PFSK-1 (cell line): ENCODE results near the gene YWHAH.

Source experiments
- FOXP2 ChIP-seq: optimal IDR thresholded peaks from 2 replicates; pipeline ENCODE3; 2011; ENCODE audit warnings: borderline replicate concordance, control low read depth, inconsistent platforms; ENCODE audit not compliant: insufficient read depth; ENCODE audit errors: extremely low read length, extremely low read depth
- POLR2AphosphoS5 ChIP-seq: IDR thresholded peaks from 2 replicates; pipeline ENCODE4 v1.6.1; 2012; ENCODE audit warnings: low read depth, mild to moderate bottlenecking, control low read depth, low read length, moderate library complexity
- SIN3A ChIP-seq: IDR thresholded peaks from 2 replicates; pipeline ENCODE4 v1.6.1; 2012; ENCODE audit warnings: mild to moderate bottlenecking, low read length, moderate library complexity, borderline replicate concordance; ENCODE audit not compliant: insufficient read depth
- TAF1 ChIP-seq: IDR thresholded peaks from 2 replicates; pipeline ENCODE4 v1.6.1; 2012; ENCODE audit warnings: low read length, control low read depth, borderline replicate concordance; ENCODE audit not compliant: insufficient read depth
- TF ChIP-seq, protein P1 (sequence below), 2 experiments: IDR thresholded peaks; 2 replicates each; pipeline versions ENCODE4 v1.6.1 to v1.8.0; 2011 to 2012; ENCODE audit warnings: low read depth in 2 of 2, low read length in 2 of 2, control low read depth in 1 of 2, inconsistent platforms in 1 of 2, mild to moderate bottlenecking in 1 of 2, moderate library complexity in 1 of 2; ENCODE audit not compliant: insufficient read depth in 1 of 2

The YWHAH gene

DNA sequence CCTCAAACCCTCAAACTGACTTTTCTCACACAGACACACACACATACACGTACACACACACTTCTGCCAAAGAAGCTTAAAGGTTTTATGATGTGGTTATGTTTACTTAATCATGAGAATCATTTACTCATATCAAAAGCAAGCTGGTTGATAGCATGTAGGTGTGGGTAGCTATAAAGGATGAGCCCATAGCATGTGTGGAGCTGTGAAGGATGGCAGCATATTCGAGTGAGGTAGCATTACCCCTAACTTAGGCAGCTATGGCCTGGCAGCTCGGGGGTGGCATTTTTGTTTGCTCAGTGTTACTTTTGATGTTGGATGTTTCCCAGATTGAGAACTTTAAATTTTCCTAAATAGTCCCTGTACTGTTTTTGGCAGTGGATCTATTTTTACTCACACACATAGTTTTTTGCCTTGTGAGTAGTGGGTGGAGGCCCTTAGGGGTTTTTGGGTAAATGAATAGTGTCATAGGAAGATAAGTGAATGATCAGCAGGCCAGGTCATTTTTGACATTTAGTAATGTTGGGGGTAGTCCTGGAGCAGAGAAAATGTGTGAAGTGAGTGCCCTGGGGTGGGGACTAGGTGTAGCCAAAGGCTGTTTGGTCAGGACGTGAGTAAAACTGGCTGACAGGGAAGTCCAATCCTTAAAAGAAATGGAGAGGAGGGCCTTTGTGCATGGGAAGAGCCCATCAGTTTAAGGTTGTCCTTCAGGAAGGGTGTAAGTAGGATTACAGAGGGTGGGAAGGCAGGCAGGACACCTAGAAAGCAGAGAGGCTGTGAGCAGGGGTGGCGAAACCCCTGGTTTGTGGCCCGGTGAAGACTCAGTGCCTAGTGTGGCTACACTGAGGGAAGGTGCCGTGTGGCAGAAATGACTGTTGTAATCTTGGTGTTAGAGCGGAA, 7.1 kb downstream of the YWHAH start:
- TF ChIP-seq TAF1 (no peak), FOXP2 (no peak), SIN3A (no peak), POLR2AphosphoS5 (no peak)
- TF ChIP-seq, protein P1, sequence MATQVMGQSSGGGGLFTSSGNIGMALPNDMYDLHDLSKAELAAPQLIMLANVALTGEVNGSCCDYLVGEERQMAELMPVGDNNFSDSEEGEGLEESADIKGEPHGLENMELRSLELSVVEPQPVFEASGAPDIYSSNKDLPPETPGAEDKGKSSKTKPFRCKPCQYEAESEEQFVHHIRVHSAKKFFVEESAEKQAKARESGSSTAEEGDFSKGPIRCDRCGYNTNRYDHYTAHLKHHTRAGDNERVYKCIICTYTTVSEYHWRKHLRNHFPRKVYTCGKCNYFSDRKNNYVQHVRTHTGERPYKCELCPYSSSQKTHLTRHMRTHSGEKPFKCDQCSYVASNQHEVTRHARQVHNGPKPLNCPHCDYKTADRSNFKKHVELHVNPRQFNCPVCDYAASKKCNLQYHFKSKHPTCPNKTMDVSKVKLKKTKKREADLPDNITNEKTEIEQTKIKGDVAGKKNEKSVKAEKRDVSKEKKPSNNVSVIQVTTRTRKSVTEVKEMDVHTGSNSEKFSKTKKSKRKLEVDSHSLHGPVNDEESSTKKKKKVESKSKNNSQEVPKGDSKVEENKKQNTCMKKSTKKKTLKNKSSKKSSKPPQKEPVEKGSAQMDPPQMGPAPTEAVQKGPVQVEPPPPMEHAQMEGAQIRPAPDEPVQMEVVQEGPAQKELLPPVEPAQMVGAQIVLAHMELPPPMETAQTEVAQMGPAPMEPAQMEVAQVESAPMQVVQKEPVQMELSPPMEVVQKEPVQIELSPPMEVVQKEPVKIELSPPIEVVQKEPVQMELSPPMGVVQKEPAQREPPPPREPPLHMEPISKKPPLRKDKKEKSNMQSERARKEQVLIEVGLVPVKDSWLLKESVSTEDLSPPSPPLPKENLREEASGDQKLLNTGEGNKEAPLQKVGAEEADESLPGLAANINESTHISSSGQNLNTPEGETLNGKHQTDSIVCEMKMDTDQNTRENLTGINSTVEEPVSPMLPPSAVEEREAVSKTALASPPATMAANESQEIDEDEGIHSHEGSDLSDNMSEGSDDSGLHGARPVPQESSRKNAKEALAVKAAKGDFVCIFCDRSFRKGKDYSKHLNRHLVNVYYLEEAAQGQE (IDR thresholded peaks at IDR 0.05; ENCODE audit: insufficient read depth in 1 of 2, low read depth in 2 of 2, low read length in 2 of 2) = no peak

DNA sequence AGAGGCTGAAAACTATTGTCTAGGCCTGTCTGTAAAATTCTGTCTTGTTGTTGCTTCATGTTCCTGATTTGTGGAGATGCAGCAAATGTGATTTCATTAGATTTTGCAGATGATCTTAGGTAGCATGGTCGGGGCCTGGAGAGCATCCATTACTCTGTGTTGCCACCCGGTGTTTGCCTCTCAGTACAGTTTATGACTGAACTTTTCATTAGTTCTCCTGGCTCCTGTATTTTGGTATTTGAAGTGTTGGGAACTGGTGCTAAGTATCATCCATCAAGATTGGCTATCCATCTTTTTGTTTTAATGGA, 7.7 kb downstream of the YWHAH start:
- TF ChIP-seq, protein P1 (IDR thresholded peaks at IDR 0.05; ENCODE audit: insufficient read depth in 1 of 2, low read depth in 2 of 2, low read length in 2 of 2) = no peak
- no peak for TF ChIP-seq FOXP2
- TF ChIP-seq POLR2AphosphoS5 = no peak
- TF ChIP-seq TAF1 = no peak
- TF ChIP-seq SIN3A = no peak

DNA sequence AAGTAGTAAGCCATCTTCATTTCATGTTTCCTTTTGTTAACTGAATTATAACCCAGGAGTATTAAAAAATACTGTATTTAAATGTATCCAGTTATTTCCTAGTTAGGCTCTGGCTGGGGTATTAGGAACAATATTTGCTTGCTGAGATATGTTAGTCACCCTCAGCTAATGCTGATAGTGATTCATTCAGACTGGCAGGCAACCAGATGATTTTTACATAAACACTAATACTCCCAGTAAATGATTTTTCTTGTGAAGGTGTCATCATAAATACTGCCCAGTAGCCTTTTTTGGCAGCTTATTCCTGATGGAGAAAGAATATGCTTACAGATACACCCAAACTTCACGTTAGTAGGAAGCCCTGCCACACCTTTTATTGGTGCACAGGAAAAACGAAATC, 8.1 kb downstream of the YWHAH start:
- no peak for TF ChIP-seq FOXP2
- TF ChIP-seq, protein P1 (IDR thresholded peaks at IDR 0.05; ENCODE audit: insufficient read depth in 1 of 2, low read depth in 2 of 2, low read length in 2 of 2) = no peak
- no peak for TF ChIP-seq TAF1
- TF ChIP-seq POLR2AphosphoS5 = no peak
- no peak for TF ChIP-seq SIN3A

DNA sequence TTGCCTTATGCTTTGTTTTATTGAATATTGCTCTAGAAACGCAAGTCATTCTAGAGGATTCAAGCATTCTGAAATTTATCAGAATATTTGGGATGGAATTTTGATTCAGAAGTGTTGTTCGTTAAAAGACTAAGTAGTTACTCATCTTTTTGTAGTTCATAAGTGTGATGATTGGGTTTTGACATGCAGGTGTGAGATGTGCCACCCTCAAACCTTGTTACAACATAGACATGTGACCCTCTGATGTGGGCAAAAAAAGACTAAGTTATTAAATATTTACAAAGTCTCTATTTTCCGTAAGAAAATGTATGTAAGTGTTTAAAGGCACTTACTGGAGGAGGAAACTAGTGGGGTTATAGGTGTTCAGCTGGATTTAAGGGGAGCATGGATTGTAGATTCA, 8.9 kb downstream of the YWHAH start:
- TF ChIP-seq FOXP2 (no peak), SIN3A (no peak), TAF1 (no peak), POLR2AphosphoS5 (no peak)

DNA sequence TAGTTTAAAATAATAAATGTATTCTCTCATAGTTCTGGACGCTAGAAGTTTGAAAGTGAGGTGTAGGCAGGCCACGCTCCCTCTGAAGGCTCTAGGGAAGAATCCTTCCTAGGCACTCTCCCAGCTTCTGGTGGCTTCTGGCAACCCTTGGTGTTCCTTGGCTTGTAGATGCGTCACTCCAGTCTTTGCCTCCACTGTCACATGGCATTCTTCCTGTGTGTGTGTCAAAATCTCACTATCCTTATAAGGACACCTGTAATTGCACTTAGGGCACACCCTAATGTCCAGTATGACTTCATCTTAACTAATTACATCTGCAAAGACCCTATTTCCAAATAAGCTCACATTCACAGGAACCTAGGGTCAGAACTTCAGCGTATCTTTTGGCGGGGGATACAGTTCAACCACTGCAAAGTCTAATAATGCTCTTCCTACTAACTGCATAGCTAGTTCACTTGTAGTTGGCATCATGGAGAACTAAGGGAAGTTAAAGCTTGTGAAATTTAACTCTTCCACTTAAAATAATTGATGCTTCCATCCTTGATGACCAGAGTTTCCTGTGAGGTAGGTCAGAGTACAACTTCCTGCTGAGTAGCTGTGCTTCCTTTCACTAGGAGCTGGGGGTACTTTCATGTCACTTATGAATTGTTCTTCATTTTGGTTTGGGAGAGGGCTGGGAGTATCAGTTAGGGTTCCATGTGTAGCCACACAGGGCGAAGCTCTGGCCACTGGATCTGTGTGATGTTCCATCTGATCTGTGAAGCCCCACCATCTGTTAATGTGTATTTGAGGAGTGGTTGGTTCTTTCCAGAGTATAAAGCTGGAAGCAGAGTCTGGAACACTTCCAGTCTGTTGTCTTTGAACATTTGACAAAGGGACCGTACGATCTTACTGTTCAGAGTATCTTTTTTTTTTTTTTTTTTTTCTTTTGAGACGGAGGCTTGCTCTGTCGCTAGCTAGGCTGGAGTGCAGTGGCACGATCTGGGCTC, 10.5 kb downstream of the YWHAH start:
- TF ChIP-seq, protein P1 (IDR thresholded peaks at IDR 0.05; ENCODE audit: insufficient read depth in 1 of 2, low read depth in 2 of 2, low read length in 2 of 2) = no peak
- no peak for TF ChIP-seq FOXP2
